NB4 (cell line): ENCODE measurements around the gene CACNA1F.

Source experiments
- POLR2A ChIP-seq: IDR thresholded peaks from 2 replicates; pipeline ENCODE4 v1.6.1; 2011; ENCODE audit warnings: mild to moderate bottlenecking; ENCODE audit not compliant: insufficient read length; ENCODE audit errors: extremely low read depth
- TF ChIP-seq, protein P1 (sequence below): IDR thresholded peaks from one replicate; pipeline ENCODE4 v1.5.1; 2012; ENCODE audit warnings: low read depth, low read length

DNA sequence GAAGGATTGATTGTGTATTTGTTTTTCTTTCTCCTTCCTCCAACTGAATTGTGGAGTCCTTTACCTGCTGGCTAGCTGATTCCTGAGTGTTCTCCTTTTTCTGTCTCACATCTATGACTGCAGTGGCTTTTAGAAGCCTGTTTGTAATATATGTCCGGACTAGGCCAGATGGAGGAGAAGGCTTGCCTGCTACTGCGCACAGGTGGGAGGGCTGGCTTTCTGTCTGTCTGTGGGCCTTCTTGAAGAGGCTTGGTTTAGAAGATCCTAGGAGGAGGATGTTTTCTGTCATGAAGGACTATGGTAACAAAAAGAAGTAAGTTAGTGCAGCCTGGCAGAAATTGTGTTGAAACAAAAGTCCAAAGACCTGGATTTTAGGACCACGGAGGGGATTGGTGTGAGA lies 44.9 kb upstream of the CACNA1F start:
- TF ChIP-seq, protein P1, sequence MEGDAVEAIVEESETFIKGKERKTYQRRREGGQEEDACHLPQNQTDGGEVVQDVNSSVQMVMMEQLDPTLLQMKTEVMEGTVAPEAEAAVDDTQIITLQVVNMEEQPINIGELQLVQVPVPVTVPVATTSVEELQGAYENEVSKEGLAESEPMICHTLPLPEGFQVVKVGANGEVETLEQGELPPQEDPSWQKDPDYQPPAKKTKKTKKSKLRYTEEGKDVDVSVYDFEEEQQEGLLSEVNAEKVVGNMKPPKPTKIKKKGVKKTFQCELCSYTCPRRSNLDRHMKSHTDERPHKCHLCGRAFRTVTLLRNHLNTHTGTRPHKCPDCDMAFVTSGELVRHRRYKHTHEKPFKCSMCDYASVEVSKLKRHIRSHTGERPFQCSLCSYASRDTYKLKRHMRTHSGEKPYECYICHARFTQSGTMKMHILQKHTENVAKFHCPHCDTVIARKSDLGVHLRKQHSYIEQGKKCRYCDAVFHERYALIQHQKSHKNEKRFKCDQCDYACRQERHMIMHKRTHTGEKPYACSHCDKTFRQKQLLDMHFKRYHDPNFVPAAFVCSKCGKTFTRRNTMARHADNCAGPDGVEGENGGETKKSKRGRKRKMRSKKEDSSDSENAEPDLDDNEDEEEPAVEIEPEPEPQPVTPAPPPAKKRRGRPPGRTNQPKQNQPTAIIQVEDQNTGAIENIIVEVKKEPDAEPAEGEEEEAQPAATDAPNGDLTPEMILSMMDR: no peak
- no peak for TF ChIP-seq POLR2A
